SK-N-SH (cell line): ENCODE measurements around the gene NRIP3.

Experiments
- CHD2 ChIP-seq: fragments of 150-350 bp; IDR thresholded peaks from 2 replicates; pipeline ENCODE4 v1.6.1; 2018; ENCODE audit warnings: low read length; ENCODE audit not compliant: partially characterized antibody
- CTCF ChIP-seq: fragments of 200-600 bp; sonication (generic); IDR thresholded peaks from 2 replicates; pipeline ENCODE4 v1.6.1; 2017; ENCODE audit warnings: antibody characterized with exemption, mild to moderate bottlenecking, moderate library complexity
- EP300 ChIP-seq, 2 experiments: IDR thresholded peaks; 2 replicates each; pipeline versions ENCODE4 v1.4.0 to v1.6.1; 2012; ENCODE audit warnings: borderline replicate concordance in 1 of 2, low read depth in 1 of 2, low read length in 1 of 2
- GATA2 ChIP-seq: sonication (generic); formaldehyde crosslinking; IDR thresholded peaks from 2 replicates; pipeline ENCODE4 v1.5.0; 2020; ENCODE audit warnings: mild to moderate bottlenecking, missing genetic modification reagents
- MEF2A ChIP-seq: IDR thresholded peaks from 2 replicates; pipeline ENCODE4 v1.4.0; 2012; ENCODE audit warnings: low read depth, borderline replicate concordance
- NFIC ChIP-seq: IDR thresholded peaks from 2 replicates; pipeline ENCODE4 v1.4.0; 2012; ENCODE audit warnings: borderline replicate concordance
- NRF1 ChIP-seq: IDR thresholded peaks from 2 replicates; pipeline ENCODE4 v1.6.1; 2012; ENCODE audit warnings: low read depth, mild to moderate bottlenecking, low read length
- PBX3 ChIP-seq: IDR thresholded peaks from 2 replicates; pipeline ENCODE4; 2012
- POLR2AphosphoS5 ChIP-seq: IDR thresholded peaks from 2 replicates; pipeline ENCODE4 v1.6.1; 2012; ENCODE audit warnings: low read depth, low read length
- RAD21 ChIP-seq: IDR thresholded peaks from 2 replicates; pipeline ENCODE4 v1.6.1; 2012; ENCODE audit warnings: mild to moderate bottlenecking, low read length
- RFX5 ChIP-seq: IDR thresholded peaks from 2 replicates; pipeline ENCODE4 v1.6.1; 2012; ENCODE audit warnings: mild to moderate bottlenecking, improper control_type of control experiment, low read length
- SMC3 ChIP-seq: IDR thresholded peaks from 2 replicates; pipeline ENCODE4 v1.6.1; 2012; ENCODE audit warnings: low read depth, low read length, improper control_type of control experiment
- ZBTB33 ChIP-seq: IDR thresholded peaks from 2 replicates; pipeline ENCODE4 v1.4.0; 2012; ENCODE audit warnings: low read depth, borderline replicate concordance
- TF ChIP-seq, protein P1 (sequence below): IDR thresholded peaks from 2 replicates; pipeline ENCODE4 v1.6.1; 2012; ENCODE audit warnings: mild to moderate bottlenecking, low read depth, low read length, moderate library complexity

- TF ChIP-seq RFX5 (no peak), POLR2AphosphoS5 (no peak), CTCF (no peak), GATA2 (CRISPR knock-in tag) (no peak), RAD21 (no peak), PBX3 (no peak), MEF2A (no peak), ZBTB33 (no peak), NRF1 (no peak), CHD2 (no peak), EP300 (IDR thresholded peaks at IDR 0.05; ENCODE audit: borderline replicate concordance in 1 of 2, low read depth in 1 of 2, low read length in 1 of 2) (no peak), SMC3 (no peak), NFIC (no peak)
- TF ChIP-seq, protein P1, sequence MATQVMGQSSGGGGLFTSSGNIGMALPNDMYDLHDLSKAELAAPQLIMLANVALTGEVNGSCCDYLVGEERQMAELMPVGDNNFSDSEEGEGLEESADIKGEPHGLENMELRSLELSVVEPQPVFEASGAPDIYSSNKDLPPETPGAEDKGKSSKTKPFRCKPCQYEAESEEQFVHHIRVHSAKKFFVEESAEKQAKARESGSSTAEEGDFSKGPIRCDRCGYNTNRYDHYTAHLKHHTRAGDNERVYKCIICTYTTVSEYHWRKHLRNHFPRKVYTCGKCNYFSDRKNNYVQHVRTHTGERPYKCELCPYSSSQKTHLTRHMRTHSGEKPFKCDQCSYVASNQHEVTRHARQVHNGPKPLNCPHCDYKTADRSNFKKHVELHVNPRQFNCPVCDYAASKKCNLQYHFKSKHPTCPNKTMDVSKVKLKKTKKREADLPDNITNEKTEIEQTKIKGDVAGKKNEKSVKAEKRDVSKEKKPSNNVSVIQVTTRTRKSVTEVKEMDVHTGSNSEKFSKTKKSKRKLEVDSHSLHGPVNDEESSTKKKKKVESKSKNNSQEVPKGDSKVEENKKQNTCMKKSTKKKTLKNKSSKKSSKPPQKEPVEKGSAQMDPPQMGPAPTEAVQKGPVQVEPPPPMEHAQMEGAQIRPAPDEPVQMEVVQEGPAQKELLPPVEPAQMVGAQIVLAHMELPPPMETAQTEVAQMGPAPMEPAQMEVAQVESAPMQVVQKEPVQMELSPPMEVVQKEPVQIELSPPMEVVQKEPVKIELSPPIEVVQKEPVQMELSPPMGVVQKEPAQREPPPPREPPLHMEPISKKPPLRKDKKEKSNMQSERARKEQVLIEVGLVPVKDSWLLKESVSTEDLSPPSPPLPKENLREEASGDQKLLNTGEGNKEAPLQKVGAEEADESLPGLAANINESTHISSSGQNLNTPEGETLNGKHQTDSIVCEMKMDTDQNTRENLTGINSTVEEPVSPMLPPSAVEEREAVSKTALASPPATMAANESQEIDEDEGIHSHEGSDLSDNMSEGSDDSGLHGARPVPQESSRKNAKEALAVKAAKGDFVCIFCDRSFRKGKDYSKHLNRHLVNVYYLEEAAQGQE = no peak
Measured at GRCh38 chr11:8956860-8957259, 46.9 kb downstream of the NRIP3 start.
